ENCODE results near the gene PHF20.
A peak's percentile ranks its signal among the peaks of the same experiment; 100 is the strongest.
"Not testable (repeated sequence)": the region's sequence is repeated elsewhere in the genome, so short reads cannot be mapped to it uniquely, and the experiment has no call there.

Gene PHF20

GRCh38 chr20:35739294-35740163 lies 32.3 kb upstream of the PHF20 start:
- DNase-seq = no peak

DNA sequence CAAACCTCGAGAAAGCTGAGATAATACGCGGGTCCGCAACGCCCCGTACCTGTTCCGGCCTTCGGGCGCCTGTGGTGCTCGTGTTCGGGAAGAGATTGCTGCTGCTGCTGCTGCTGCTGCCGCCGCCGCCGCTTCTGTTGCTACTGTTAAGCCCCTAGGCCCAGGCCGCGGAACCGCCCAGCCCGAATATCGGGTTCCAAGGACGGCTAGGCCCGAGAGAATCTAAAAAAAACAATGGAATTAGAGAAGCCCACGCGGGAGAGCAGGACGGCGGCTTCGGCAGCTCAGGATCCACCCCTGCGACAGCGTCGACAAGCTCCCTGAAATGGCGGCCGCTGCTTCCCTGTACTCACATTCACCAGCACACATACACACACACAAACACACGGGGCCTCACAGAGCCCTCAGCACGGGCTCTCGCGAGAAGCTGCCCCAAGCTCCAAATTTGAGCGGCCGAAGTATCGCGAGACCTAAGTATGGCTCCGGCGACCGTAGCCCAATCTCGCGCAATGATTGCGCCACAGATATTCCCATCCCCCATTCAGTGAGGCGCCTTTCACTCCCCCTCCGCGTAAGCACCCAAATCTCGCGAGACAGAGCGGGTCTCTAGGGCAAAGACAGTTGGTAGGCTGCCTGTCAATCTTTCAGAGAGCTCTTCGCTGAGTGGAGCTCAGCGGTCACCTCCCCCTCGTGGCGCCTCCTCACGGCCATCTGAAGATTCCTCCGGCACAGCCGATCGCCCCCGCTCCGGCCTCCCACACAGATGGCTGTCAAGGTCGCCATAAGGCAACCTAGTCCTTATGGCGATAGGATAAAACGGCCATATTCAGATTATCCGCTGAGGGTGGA lies 29.7 kb upstream of the PHF20 start, which contains the start of gene RBM39:
Gene RBM39 (minus strand): TSS at position 369 of the 849 bp plus-strand sequence. CDS start 1,386 bp downstream, outside the sequence.
- DNase-seq = peak; percentile 55

DNA sequence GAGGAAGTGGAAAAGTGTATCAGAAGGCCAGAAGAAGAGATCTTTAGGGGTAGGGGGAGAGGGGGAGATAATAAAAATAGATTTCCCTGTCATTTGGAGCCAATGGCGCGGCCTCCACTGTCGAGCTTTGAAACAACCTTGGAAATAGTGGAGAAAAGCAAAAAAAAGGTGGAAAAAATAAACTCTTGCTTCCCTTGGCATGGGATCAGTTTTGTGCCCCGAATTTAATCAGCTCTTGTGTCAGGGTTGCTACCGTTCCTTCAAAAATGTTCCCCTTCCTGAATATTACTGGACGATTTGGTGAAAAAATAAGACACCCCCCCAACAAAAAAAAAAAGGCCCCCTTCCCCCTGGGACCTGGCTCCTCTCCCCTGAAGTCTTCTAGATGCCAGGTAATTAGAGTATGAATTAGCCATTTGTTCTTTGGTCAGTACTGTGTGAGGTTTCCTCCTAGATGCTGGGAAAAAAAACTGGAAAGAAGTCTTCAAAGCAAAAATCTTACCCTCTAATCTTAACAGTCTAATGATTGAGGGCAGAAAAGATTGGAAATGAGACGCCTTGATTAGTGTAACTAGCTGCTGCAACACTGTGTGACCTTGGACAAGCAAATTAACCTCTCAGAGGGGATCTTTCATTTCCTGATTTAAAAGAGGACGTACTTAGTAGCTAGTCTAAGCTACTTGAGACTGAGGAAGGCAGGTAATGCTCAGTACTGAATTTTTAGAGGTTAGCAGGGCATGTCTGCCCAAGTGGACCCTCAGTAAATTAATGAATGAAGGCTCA lies 28.9 kb upstream of the PHF20 start:
- no peak for DNase-seq

GRCh38 chr20:35743693-35744491 lies 27.9 kb upstream of the PHF20 start:
- DNase-seq = no peak

GRCh38 chr20:35744492-35744841 lies 27.3 kb upstream of the PHF20 start:
- not testable (repeated sequence) for DNase-seq

GRCh38 chr20:35750611-35751010 lies 21.2 kb upstream of the PHF20 start:
- DNase-seq = no peak

- DNase-seq = no peak
Observed at GRCh38 chr20:35756404-35756803, 15.4 kb upstream of the PHF20 start.

DNA sequence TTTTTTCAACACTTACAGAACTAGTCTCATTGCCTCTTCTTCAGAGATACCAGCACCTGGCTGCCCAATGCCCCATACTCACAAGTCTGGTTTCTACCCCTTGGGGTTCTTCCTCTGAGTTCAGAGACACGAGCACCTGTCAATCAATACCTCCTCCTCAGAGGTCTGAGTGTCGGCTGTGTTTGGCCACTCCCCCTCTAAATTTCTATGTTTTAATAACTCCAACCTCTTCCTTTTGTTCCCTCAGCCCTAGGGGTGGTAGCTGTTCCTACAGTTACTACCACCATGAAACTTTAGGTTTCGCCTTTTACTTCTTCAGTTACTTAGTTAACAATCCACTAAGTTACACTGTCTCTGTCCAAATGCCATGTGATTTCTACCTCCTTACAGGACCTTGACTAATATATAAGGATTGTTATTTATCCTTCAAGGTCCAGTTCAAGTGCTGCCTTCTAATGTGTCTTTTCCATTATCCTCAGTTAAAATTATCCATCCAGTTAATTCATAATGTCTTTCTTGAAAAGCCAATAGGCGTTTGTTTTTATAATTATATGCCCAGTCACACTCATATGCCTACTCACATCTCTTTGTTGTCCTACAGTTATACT lies 14.6 kb upstream of the PHF20 start:
- no peak for DNase-seq

DNA sequence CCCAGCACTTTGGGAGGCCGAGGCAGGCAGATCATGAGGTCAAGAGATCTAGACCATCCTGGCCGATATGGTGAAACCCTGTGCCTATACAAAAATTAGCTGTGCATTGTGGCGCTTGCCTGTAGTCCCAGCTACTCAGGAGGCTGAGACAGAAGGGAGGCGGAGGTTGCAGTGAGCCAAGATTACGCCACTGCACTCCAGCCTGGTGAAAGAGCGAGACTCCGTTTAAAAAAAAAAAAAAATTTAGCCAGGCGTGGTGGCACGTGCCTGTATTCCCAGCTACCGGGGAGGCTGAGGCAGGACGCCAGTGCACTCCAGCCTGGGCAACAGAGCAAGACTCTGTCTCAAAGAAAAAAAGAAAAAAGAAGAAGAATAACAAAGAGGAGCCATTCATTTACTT lies 10.3 kb upstream of the PHF20 start:
- not testable (repeated sequence) for DNase-seq

DNA sequence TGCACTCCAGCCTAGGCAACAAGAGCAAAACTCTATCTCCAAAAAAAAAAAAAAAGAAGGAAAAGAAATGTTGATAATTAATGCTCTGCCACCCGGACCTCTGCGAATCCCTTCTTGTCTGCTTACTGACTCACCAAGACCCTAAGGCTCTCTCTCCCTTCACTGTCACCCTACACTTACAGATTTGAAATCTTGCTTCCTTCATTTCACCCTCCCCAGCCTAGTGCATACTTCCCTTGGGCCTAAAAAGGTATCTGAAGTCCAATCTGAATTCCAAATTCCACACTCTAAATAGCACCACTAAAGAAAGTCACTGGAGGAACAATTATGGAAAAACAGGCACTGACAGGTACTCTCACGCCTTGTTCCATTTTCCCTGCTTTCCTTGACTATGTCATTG lies 9.4 kb upstream of the PHF20 start:
- no peak for DNase-seq

- DNase-seq = not testable (repeated sequence)
Observed at GRCh38 chr20:35764936-35765335, 6.9 kb upstream of the PHF20 start.

GRCh38 chr20:35766843-35767242 lies 5.0 kb upstream of the PHF20 start:
- no peak for DNase-seq

DNA sequence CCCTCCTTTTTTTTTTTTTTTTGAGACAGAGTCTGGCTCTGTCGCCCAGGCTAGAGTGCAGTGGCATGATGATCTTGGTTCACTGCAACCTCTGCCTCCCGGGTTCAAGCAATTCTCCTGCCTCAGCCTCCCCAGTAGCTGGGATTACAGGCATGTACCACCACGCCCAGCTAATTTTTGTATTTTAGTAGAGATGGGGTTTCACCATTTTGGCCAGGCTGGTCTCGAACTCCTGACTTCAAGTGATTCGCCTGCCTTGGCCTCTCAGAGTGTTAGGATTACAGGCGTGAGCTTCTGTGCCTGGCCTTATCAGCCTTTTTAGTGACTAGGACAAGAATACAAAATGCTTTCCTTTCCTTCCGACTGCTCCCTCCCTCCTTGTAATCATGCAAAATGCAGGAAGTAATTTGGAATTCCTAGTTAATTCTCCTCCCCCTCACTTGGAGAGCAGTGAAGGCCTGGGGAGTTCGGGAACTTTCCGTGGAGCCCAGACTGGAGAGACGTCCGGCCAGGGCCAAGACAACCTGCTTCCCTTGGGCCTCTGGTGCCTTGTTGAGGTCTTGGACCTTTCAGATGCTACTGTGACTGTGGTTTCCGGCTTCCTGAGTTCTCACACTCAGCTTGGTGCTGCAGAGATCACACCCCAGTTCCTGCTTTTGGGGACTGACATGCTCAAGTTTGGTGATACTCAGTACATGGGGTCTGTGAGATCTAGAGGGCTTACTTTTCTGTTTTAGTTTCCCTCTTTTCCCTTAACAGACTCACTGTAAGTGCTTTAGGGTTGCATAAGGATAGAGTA lies 3.9 kb upstream of the PHF20 start:
- no peak for DNase-seq

DNA sequence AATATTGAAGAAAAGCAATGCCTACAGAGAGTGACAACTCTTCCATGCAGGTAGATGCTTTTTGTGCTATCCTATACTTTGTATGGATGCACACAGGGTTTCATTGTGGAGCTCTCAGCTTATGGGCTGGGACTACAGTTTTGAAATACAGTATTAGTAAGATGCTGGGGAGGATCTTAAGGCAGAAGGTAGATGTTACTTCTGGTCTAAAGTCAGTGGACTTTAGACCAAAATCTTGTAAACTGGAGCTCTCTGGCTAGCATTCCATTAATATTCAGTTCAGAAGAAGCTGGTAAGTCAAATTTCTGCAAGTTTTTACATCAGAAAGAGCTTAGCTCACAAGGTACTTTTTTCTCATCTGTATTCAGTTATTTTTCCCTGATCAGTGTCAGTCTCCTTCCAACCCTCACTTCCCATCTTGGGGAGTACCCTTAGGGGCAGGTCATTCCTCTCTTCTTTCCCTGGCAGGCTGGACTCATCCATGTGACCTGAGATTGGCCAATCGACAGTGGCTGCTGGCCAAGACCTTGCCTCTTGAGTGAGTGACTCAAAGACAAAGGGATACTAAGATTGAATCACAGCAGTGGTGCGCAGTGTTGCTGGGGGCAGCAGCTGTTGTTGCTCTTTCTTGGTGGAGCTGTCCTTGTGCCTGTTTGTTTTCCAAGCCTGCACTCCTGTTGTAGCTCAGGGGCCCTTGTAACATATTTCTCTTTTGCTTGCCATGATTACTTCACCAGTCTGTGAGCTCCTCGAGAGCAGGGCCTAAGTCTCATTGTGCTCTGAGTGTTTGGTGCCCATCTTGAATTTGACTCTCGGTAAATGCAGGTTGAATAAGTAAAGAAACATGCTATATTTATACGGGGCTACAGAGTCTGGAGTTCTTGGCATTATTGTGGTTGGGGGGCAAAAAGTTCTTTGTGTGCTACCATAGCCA lies 2.8 kb upstream of the PHF20 start:
- DNase-seq = no peak

DNA sequence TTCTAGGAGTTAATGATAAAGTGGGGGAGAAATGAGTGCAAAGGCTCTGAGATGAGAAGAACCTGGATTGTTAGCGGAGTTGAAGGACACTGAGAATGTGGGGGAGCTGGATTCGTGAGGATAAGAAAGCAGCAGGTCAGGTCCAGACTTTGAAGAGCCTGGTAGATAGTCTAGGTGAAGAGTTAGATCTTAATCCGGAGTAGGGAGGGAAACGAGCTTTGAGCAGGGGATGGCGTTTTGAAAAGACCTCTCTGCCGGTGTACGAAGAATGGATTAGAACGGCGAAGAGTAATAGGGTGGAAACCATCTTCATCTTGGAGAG lies 487 bp upstream of the PHF20 start:
- DNase-seq = no peak

DNA sequence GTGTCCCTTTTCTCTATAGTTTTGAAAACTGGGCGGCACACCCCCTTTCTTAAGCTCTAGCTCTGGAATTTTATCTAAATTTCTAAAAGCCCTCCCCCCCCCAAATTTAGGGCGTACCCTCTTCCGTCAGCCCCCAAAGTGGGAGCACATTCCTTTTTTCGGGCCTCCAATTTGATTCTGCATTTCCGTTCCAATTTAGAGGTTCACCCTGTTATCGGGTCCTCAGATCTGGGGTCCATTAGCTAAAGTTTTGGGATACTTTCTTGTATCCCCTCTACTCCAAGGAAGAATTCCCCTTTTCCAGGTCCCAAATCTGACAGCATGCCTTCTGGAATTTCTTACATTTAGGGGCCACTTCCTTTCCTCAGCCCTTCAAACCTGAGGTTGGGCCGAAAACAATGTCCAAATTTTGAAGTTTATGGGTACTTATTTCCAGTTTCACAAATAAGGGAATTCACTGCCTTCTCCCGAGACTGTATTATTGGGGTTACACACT lies 796 bp downstream of the PHF20 start:
- DNase-seq = no peak

- no peak for DNase-seq
Observed at GRCh38 chr20:35773154-35773751, 1.4 kb downstream of the PHF20 start.

DNA sequence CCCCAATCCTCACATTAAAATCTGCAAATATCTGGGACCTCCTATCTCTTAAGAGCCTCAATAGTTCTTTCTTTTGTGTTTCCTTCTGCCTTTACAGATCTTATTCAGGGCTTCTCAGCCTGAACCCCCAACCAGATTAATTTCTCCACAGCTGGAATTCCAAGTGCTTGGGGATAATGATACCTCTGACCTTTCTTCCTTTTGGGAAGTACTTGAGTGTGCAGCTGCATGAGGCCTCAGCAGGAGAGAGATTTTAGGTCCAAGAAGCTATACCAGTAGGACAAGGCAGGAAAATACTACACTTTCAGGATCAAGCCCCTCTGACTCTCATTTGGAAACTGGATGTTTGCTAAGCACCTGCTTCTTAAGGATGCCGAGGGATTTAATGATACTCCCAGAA lies 2.6 kb downstream of the PHF20 start:
- DNase-seq = no peak

DNA sequence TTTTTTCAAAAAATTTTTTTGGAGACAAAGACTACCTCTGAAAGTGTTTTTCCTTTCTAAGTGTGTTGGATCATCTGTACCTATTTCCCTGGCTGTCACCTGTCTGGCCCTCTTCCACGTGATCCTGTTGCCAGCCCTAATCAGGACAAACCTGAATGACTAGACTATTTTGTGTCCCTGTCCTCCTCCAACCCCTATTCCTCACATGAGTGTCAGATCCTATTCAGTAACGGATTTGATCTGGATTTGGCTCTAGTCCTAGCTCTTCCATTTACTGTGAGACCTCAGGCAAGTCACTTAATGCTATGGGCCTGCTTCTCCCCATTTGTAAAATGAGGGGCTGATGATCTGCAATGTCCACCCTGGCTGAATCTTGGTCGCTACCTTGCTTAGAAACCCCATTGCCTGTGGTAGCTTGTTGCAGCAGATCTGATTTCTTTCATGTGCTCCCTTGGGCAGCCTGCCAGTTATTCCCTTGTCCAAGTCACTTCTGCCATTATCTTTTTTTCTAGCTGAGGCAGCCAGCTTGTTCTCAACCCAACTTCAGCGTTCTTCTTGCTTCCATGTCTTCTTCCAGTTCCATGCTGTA lies 4.8 kb downstream of the PHF20 start:
- no peak for DNase-seq
